Parathyroid adenoma (tissue), 2 donors: ENCODE data around the gene CAMKK2.
"Not testable (repeated sequence)": the region's sequence is repeated elsewhere in the genome, so short reads cannot be mapped to it uniquely, and the experiment has no call there.

ENCODE experiments used
- H2AFZ ChIP-seq: fragments of 300-600 bp; sonication (generic); one replicate; pipeline ENCODE4 v1.7.0; 2017; ENCODE audit warnings: antibody characterized with exemption, mild to moderate bottlenecking
- H3K27ac ChIP-seq: fragments of 300-600 bp; sonication (generic); one replicate; pipeline ENCODE4 v1.7.0; 2017
- H3K27me3 ChIP-seq: fragments of 300-600 bp; sonication (generic); one replicate; pipeline ENCODE4 v1.7.0; 2017; ENCODE audit warnings: low read length; ENCODE audit not compliant: control insufficient read depth, insufficient read depth
- H3K36me3 ChIP-seq: fragments of 300-600 bp; sonication (generic); one replicate; pipeline ENCODE4 v1.7.0; 2017; ENCODE audit warnings: low read length; ENCODE audit not compliant: control insufficient read depth, insufficient read depth
- H3K4me1 ChIP-seq: fragments of 300-600 bp; sonication (generic); one replicate; pipeline ENCODE4 v1.7.0; 2017; ENCODE audit warnings: control low read depth
- H3K4me2 ChIP-seq: fragments of 300-600 bp; sonication (generic); one replicate; pipeline ENCODE4 v1.7.0; 2017; ENCODE audit warnings: low read length
- H3K4me3 ChIP-seq: fragments of 300-600 bp; sonication (generic); one replicate; pipeline ENCODE4 v1.7.0; 2017; ENCODE audit warnings: low read depth, low read length
- H3K79me2 ChIP-seq: fragments of 300-600 bp; sonication (generic); one replicate; pipeline ENCODE4 v1.7.0; 2017; ENCODE audit warnings: control low read depth
- H3K9ac ChIP-seq: fragments of 300-600 bp; sonication (generic); one replicate; pipeline ENCODE4 v1.7.0; 2017; ENCODE audit warnings: mild to moderate bottlenecking
- H3K9me3 ChIP-seq: fragments of 300-600 bp; sonication (generic); one replicate; pipeline ENCODE4 v1.7.0; 2017; ENCODE audit warnings: low read length; ENCODE audit not compliant: control insufficient read depth
- CTCF ChIP-seq: fragments of 300-600 bp; sonication (generic); IDR thresholded peaks from one replicate; pipeline ENCODE4 v1.7.0; 2017; ENCODE audit warnings: antibody characterized with exemption, mild to moderate bottlenecking
- donor health status: primary hyperparathyroidism.

CAMKK2 gene

GRCh38 chr12:121228919-121229665 lies 67.4 kb downstream of the CAMKK2 start:
- no peak for TF ChIP-seq CTCF
- H3K27me3 ChIP-seq, result no peaks in the 10 kb centered on the region
- no peak overlapping the region for H3K27ac ChIP-seq

GRCh38 chr12:121227294-121227693 lies 69.2 kb downstream of the CAMKK2 start:
- H3K4me1 ChIP-seq, result peaks cover 8% of the 10 kb centered on the region
- no peaks in the 10 kb centered on the region for H3K36me3 ChIP-seq
- TF ChIP-seq CTCF, result no peak
- H2AFZ ChIP-seq, result peak overlapping the region; percentile 84
- H3K79me2 ChIP-seq, result no peaks in the 10 kb centered on the region
- peak overlapping the region; percentile 81 for H3K27ac ChIP-seq
- no peak overlapping the region for H3K9ac ChIP-seq
- H3K4me3 ChIP-seq, result no peak overlapping the region
- H3K4me2 ChIP-seq, result peak overlapping the region; percentile 35
- no peaks in the 10 kb centered on the region for H3K27me3 ChIP-seq
- no peaks in the 10 kb centered on the region for H3K9me3 ChIP-seq

More at GRCh38 chr12:121228919-121229665, 67.4 kb downstream of the CAMKK2 start:
- H3K9ac ChIP-seq, result no peak overlapping the region
- no peaks in the 10 kb centered on the region for H3K36me3 ChIP-seq
- H3K79me2 ChIP-seq, result no peaks in the 10 kb centered on the region
- H3K4me3 ChIP-seq, result no peak overlapping the region
- no peaks in the 10 kb centered on the region for H3K9me3 ChIP-seq
- H2AFZ ChIP-seq, result no peak overlapping the region
- H3K4me1 ChIP-seq, result peaks cover 8% of the 10 kb centered on the region
- H3K4me2 ChIP-seq, result no peak overlapping the region

- H2AFZ ChIP-seq, result peak overlapping the region; percentile 84
- not testable (repeated sequence) for H3K4me1 ChIP-seq, H3K36me3 ChIP-seq, H3K4me2 ChIP-seq, H3K27me3 ChIP-seq, H3K4me3 ChIP-seq, H3K9me3 ChIP-seq, H3K79me2 ChIP-seq, H3K9ac ChIP-seq
- H3K27ac ChIP-seq, result peak overlapping the region; percentile 81
These were observed 69.6 kb downstream of the CAMKK2 start for GRCh38 chr12:121226871-121227270.

GRCh38 chr12:121226399-121226798 lies 70.1 kb downstream of the CAMKK2 start:
- H3K27me3 ChIP-seq, result no peaks in the 10 kb centered on the region
- H3K9me3 ChIP-seq, result no peaks in the 10 kb centered on the region
- no peak overlapping the region for H3K4me2 ChIP-seq
- no peak overlapping the region for H3K4me3 ChIP-seq
- no peak overlapping the region for H3K9ac ChIP-seq
- no peaks in the 10 kb centered on the region for H3K36me3 ChIP-seq
- no peaks in the 10 kb centered on the region for H3K79me2 ChIP-seq
- H2AFZ ChIP-seq, result no peak overlapping the region
- H3K27ac ChIP-seq, result no peak overlapping the region
- peaks cover 8% of the 10 kb centered on the region for H3K4me1 ChIP-seq
- TF ChIP-seq CTCF, result no peak

GRCh38 chr12:121224591-121224990 lies 71.9 kb downstream of the CAMKK2 start:
- Histone ChIP-seq H3K27ac (no peak overlapping the region), H2AFZ (peak overlapping the region; percentile 51), H3K4me3 (peak overlapping the region; percentile 16), H3K9me3 (no peaks in the 10 kb centered on the region), H3K4me1 (peaks cover 8% of the 10 kb centered on the region), H3K79me2 (no peaks in the 10 kb centered on the region), H3K36me3 (no peaks in the 10 kb centered on the region), H3K9ac (no peak overlapping the region), H3K4me2 (peak overlapping the region; percentile 42), H3K27me3 (no peaks in the 10 kb centered on the region)
- TF ChIP-seq CTCF, result no peak
